Heart left ventricle (tissue), 16 donors: Measurements from ENCODE around the gene TMEM138. TPM values are rescaled to one million over a fixed set of nuclear protein-coding genes. Genes with fewer than 3 reads are reported as not detected.

Experiments used
- ATAC-seq, 4 donors: fragments of 200-7000 bp; cut with Tn5 transposase; one replicate each; pipeline ENCODE4 v1.9.1; 2020 to 2022; ENCODE audit warnings: moderate library complexity in 4 of 4, mild to moderate bottlenecking in 3 of 4, moderate number of reproducible peaks in 1 of 4
- DNase-seq, 5 donors: peaks; one replicate each; pipeline ENCODE4 v3.0.0-alpha.2; 2020
- H3K27ac ChIP-seq, 12 donors: fragments of 200-600 bp; sonication (generic) in 4 of 12; one replicate each; pipeline versions ENCODE4 v1.5.0 to v1.8.0; 2016 to 2022; ENCODE audit warnings: mild to moderate bottlenecking in 2 of 12
- H3K27me3 ChIP-seq, 9 donors: fragments of 200-600 bp; sonication (generic) in 2 of 9; one replicate each; pipeline versions ENCODE4 v1.5.1 to v1.8.0; 2016 to 2022; ENCODE audit warnings: mild to moderate bottlenecking in 3 of 9
- H3K36me3 ChIP-seq, 9 donors: fragments of 200-600 bp; sonication (generic) in 2 of 9; one replicate each; pipeline versions ENCODE4 v1.5.0 to v1.8.0; 2018 to 2022; ENCODE audit warnings: mild to moderate bottlenecking in 2 of 9
- H3K4me1 ChIP-seq, 12 donors: fragments of 200-600 bp; sonication (generic) in 4 of 12; one replicate each; pipeline versions ENCODE4 v1.5.0 to v1.8.0; 2016 to 2022; ENCODE audit warnings: mild to moderate bottlenecking in 3 of 12
- H3K4me3 ChIP-seq, 12 donors: fragments of 200-600 bp; sonication (generic) in 4 of 12; one replicate each; pipeline versions ENCODE4 v1.5.0 to v1.8.0; 2017 to 2022; ENCODE audit warnings: mild to moderate bottlenecking in 9 of 12, moderate library complexity in 4 of 12
- H3K9me3 ChIP-seq, 12 donors: fragments of 200-600 bp; sonication (generic) in 4 of 12; one replicate each; pipeline versions ENCODE4 v1.5.0 to v1.8.0; 2016 to 2022; ENCODE audit warnings: mild to moderate bottlenecking in 1 of 12
- POLR2A ChIP-seq, 2 donors: fragments of 450-650 bp; IDR thresholded peaks; one replicate each; pipeline ENCODE4 v1.6.1; 2017; ENCODE audit warnings: antibody characterized with exemption in 2 of 2, mild to moderate bottlenecking in 2 of 2, moderate library complexity in 2 of 2
- WGBS, 4 donors: extraction: QIAGEN DNeasy Blood & Tissue Kit in 2 of 4; methylation state at CpG; one replicate each; pipeline versions ENCODE4 v1.1.5 to v1.1.7; 2013 to 2018; 5-methylcytosine and 5-hydroxymethylcytosine counted together
- intact Hi-C, 10 donors: fragments of 100-400 bp; cut with DNase I; formaldehyde crosslinking; loops; one replicate each; pipeline versions ENCODE4 v1.11.1 to v1.14.2; 2022
- polyA plus RNA-seq, 2 donors: library from polyadenylated mRNA; stranded (reverse); fragments of 200-250 nt; gene quantifications; one replicate each; pipeline ENCODE4 v1.2.3, GENCODE V29; 2013
- total RNA-seq, 9 donors: library from RNA; depleted of rRNA in 2 of 9; stranded (reverse); fragments of >200 nt in 2 of 9; fragmentation: NEBNext Ultra II Directional in 3 of 9; extraction: Animal tissue kit (Norgen Biotek cat#: 25700) in 3 of 9; gene quantifications; one replicate each; pipeline versions ENCODE4 v1.1.0 to v1.2.4, GENCODE V29; 2016 to 2023
- TF ChIP-seq, protein P1 (sequence below), 12 donors: fragments of 200-600 bp; sonication (generic) in 4 of 12; IDR thresholded peaks; one replicate each; pipeline versions ENCODE4 v1.5.0 to v1.8.0; 2018 to 2022; ENCODE audit warnings: antibody characterized with exemption in 12 of 12, mild to moderate bottlenecking in 5 of 12
- donor health status: ischemic (EF 13 %, LVEDD 7.1; RV severe dilation, severe dysfunction).
- donor health status: healthy with polysubstance abuse.
- donor health status: DM: no; HTN: yes; CAD: no.
- donor health status: DM: no; HTN: no; CAD: no.
- donor health status: ischemic (EF 25% LVEDD 6.9; RV normal size, moderate dysfunction).
- donor health status: ischemic (EF 25% LVEDD 5.7; RV mildly dilated, moderate dysfunction).
- donor health status: healthy.
- donor health status: DM: yes; HTN: yes; CAD: no.
- donor health status: ischemic (EF 35%, LVEDD 5.7; RV mildly dilated, moderate dysfunction).
- donor health status: nonischemic (EF 11% LVEDD 7.7; RV severe dilation, severe dysfunction).
- donor health status: DM: yes; HTN: yes; CAD: no.
- donor health status: PGD.
- donor health status: ischemic (EF 29% LVEDD 5.4; RV normal size, mild dysfunction).
- donor health status: nonischemic (EF 23%, LVEDD 6.1; RV moderate dilation, normal function).

The TMEM138 gene
- total and polyA plus RNA-seq, 11 donors = 15.7 to 29.3 (median 19.2) TPM

DNA sequence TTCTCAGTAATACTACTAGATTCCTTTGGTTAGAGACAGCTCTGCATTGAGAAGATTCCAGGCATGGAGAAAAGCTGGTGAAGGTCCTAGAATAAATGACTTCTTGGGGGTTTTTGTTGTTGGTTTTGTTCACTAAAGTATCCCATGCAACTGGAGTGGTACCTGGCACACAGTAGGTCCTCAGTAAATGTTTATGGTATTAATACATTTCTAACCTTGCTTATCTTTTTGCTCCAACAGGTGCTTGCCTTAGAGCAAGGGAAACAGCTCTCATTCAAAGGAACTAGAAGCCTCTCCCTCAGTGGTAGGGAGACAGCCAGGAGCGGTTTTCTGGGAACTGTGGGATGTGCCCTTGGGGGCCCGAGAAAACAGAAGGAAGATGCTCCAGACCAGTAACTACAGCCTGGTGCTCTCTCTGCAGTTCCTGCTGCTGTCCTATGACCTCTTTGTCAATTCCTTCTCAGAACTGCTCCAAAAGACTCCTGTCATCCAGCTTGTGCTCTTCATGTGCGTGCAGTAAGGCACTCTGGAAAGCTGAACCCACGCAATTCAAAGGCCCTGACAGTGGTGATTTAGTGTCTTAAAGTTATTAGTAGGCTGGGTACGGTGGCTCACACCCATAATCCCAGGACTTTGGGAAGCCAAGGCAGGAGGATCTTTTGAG lies 2.0 kb downstream of the TMEM138 start:
- H3K27me3 ChIP-seq = no peaks in the 10 kb centered on the region
- H3K27ac ChIP-seq = no peak overlapping the region
- no peaks in the 10 kb centered on the region for H3K9me3 ChIP-seq
- 92 to 97% (median 94%) methylated on average over 5 of the region's 5 CpGs for WGBS, 4 donors
- no peak for TF ChIP-seq POLR2A (IDR thresholded peaks at IDR 0.05)
- TF ChIP-seq, protein P1, sequence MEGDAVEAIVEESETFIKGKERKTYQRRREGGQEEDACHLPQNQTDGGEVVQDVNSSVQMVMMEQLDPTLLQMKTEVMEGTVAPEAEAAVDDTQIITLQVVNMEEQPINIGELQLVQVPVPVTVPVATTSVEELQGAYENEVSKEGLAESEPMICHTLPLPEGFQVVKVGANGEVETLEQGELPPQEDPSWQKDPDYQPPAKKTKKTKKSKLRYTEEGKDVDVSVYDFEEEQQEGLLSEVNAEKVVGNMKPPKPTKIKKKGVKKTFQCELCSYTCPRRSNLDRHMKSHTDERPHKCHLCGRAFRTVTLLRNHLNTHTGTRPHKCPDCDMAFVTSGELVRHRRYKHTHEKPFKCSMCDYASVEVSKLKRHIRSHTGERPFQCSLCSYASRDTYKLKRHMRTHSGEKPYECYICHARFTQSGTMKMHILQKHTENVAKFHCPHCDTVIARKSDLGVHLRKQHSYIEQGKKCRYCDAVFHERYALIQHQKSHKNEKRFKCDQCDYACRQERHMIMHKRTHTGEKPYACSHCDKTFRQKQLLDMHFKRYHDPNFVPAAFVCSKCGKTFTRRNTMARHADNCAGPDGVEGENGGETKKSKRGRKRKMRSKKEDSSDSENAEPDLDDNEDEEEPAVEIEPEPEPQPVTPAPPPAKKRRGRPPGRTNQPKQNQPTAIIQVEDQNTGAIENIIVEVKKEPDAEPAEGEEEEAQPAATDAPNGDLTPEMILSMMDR (IDR thresholded peaks at IDR 0.05) = no peak
- no peak overlapping the region for H3K4me3 ChIP-seq
- H3K36me3 ChIP-seq = peaks cover 0 to 57% (median 53%) of the 10 kb centered on the region in 9 donors
- DNase-seq (peak in 1 of 5 donors; percentile 5), ATAC-seq (no peak)
- intact Hi-C loops = no loop called here
- peaks cover 0 to 35% (median 28%) of the 10 kb centered on the region in 12 donors for H3K4me1 ChIP-seq

DNA sequence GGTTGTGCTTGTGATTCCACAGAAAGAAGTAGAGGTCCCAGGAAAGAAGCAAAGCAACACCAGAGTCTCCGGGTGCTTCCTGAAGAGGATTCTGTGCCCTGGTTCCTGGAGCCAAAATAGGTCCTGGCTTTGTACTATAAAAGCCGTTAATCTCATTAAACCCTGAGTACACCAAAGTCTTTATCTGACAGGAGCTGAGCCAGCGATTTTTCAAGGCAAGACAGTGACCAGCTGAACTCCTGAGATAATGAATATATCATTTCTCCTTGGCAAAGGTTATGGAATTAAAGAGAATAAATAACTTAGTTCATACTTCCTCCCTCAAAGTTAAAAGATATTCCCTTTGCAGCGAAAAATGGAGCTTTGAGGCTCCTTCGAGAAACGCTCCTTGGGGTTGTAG lies 5.2 kb downstream of the TMEM138 start:
- H3K4me3 ChIP-seq = no peak overlapping the region
- no peaks in the 10 kb centered on the region for H3K9me3 ChIP-seq
- ATAC-seq = no peak
- DNase-seq = peak in 1 of 5 donors; percentile 1
- no peak overlapping the region for H3K27ac ChIP-seq
- peaks cover 0 to 75% (median 63%) of the 10 kb centered on the region in 9 donors for H3K36me3 ChIP-seq
- TF ChIP-seq, protein P1 (IDR thresholded peaks at IDR 0.05) = no peak
- no peak for TF ChIP-seq POLR2A (IDR thresholded peaks at IDR 0.05)
- H3K4me1 ChIP-seq = peaks cover 0 to 23% (median 12%) of the 10 kb centered on the region in 12 donors
- no peaks in the 10 kb centered on the region for H3K27me3 ChIP-seq
- intact Hi-C loops = loop anchor here in 1 of 10 donors (5.0 kb wide), 1 partner anchor 60 kb away; the partner anchor contains the start of gene CPSF7
- 63 to 79% (median 75%) methylated on average over 6 of the region's 6 CpGs for WGBS, 4 donors

DNA sequence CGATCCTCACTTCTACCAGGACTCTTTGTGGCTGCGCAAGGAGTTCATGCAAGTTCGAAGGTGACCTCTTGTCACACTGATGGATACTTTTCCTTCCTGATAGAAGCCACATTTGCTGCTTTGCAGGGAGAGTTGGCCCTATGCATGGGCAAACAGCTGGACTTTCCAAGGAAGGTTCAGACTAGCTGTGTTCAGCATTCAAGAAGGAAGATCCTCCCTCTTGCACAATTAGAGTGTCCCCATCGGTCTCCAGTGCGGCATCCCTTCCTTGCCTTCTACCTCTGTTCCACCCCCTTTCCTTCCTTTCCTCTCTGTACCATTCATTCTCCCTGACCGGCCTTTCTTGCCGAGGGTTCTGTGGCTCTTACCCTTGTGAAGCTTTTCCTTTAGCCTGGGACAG lies 6.5 kb downstream of the TMEM138 start:
- no peaks in the 10 kb centered on the region for H3K27me3 ChIP-seq
- ATAC-seq = no peak
- intact Hi-C loops = loop anchor here in 1 of 10 donors (5.0 kb wide), 1 partner anchor 59 kb away; the partner anchor contains the start of gene CPSF7
- no peaks in the 10 kb centered on the region for H3K9me3 ChIP-seq
- 81 to 92% (median 90%) methylated on average over 7 of the region's 7 CpGs for WGBS, 4 donors
- DNase-seq = peak in 1 of 5 donors; percentile 16
- H3K36me3 ChIP-seq = peaks cover 0 to 81% (median 66%) of the 10 kb centered on the region in 9 donors
- no peak overlapping the region for H3K4me3 ChIP-seq
- no peak for TF ChIP-seq POLR2A (IDR thresholded peaks at IDR 0.05)
- TF ChIP-seq, protein P1 (IDR thresholded peaks at IDR 0.05) = no peak
- peaks cover 0 to 13% (median under 1%) of the 10 kb centered on the region in 12 donors for H3K4me1 ChIP-seq
- peak overlapping the region in 1 of 12 donors; percentile 28 for H3K27ac ChIP-seq
